HG02852 (cell line): ENCODE results near the gene RGPD5.
A peak's percentile ranks its signal among the peaks of the same experiment; 100 is the strongest.
"Not testable (repeated sequence)": the region's sequence is repeated elsewhere in the genome, so short reads cannot be mapped to it uniquely, and the experiment has no call there.

ENCODE experiments used
- ATAC-seq: cut with Tn5 transposase; IDR thresholded peaks from one replicate; pipeline ENCODE4 v1.9.1; 2021; ENCODE audit warnings: mild to moderate bottlenecking, moderate library complexity; ENCODE audit not compliant: unreplicated experiment

Gene RGPD5

DNA sequence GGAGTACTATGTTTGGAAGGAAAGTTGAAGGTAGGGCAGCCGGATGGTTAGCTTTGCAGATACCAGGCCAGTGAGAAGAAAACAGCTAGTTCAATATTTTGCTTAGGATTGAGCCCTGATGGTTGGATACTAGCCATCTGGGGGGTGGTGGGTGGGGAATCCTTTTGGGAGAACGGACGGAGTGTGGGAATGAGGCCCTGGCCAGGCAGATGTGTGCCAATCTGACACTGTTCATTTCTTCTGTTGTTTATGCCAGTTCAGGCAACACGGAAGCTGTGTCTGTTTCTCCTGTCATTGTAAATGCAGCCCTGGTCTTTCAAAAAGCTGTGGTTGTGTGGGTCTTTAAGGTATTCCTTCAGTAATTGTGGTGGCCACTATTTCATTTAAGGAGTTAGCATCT, 96.9 kb downstream of the RGPD5 start:
- not testable (repeated sequence) for ATAC-seq

GRCh38 chr2:109893736-109894135, 99.6 kb downstream of the RGPD5 start:
- ATAC-seq: not testable (repeated sequence)

- not testable (repeated sequence) for ATAC-seq
These were observed 100.0 kb downstream of the RGPD5 start for GRCh38 chr2:109894141-109894540.

- not testable (repeated sequence) for ATAC-seq
These were observed 101.2 kb downstream of the RGPD5 start for GRCh38 chr2:109895090-109895869.

GRCh38 chr2:109896212-109896611, 102.1 kb downstream of the RGPD5 start:
- ATAC-seq: peak; percentile 97

- not testable (repeated sequence) for ATAC-seq
These were observed 103.8 kb downstream of the RGPD5 start for GRCh38 chr2:109897769-109898461.

DNA sequence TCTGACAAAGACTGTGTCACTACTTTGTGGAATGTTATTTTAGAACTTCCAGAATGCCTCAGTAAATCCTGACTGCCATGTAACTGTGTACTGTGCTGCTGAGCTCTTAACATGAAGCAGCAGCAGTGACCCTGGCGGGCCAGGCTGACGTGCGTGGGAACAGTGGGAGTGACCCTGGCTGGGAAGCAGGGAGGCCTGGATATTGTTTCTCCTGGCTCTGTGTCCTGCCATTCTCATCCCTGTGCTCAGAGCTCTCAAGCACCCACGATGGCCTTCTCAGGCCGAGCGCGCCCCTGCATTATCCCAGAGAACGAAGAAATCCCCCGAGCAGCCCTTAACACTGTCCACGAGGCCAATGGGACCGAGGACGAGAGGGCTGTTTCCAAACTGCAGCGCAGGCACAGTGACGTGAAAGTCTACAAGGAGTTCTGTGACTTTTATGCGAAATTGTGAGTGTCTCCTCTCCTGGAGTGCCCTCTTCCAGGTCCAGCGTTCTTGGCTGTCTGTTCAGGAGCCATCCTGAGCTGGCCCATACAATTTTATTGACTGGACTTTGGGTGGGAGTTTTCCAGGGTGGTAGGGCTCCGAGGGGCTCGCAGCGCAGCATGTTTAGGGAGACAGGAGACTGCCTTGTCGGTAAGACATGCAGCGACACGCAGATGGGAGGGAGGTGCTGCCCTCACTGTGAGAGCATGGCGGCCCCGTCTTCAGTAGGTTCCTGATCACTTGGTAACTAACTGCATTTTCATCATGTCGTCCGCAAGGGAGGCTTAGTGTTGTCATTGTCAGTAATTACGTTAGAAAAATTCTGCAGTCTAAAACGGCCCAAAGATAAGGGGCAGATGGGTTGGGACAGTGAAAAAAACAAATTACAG, 104.6 kb downstream of the RGPD5 start, which contains the start of gene LIMS3:
LIMS3 (plus strand) TSS at position 227 of the 875 bp plus-strand sequence; CDS start at position 268, 41 bp downstream.
- not testable (repeated sequence) for ATAC-seq

GRCh38 chr2:109905796-109906195, 111.7 kb downstream of the RGPD5 start:
- peak; percentile 96 for ATAC-seq
